ENCODE data around the gene CYP24A1. TPM values are rescaled to one million over a fixed set of nuclear protein-coding genes. Genes with fewer than 3 reads are reported as not detected.

CYP24A1 gene
- polyA plus RNA-seq, 1 donor from 2014 or later = not detected

- Mint-ChIP-seq H3K27me3 (peaks cover 7% of the 10 kb centered on the region), H3K9me3 (no peaks in the 10 kb centered on the region), H3K4me3 (no peak overlapping the region), H3K27ac (no peak overlapping the region), H3K4me1 (no peaks in the 10 kb centered on the region), H3K36me3 (peaks cover 2% of the 10 kb centered on the region)
Observed at GRCh38 chr20:54115172-54115854, 58.5 kb downstream of the CYP24A1 start.

- Mint-ChIP-seq H3K4me1 (no peaks in the 10 kb centered on the region), H3K4me3 (no peak overlapping the region), H3K27ac (no peak overlapping the region), H3K36me3 (peaks cover 2% of the 10 kb centered on the region), H3K27me3 (peaks cover 7% of the 10 kb centered on the region), H3K9me3 (no peaks in the 10 kb centered on the region)
Observed at GRCh38 chr20:54114109-54114508, 59.7 kb downstream of the CYP24A1 start.

- Mint-ChIP-seq H3K9me3 (no peaks in the 10 kb centered on the region), H3K27ac (no peak overlapping the region), H3K4me3 (no peak overlapping the region), H3K4me1 (no peaks in the 10 kb centered on the region), H3K27me3 (peaks cover 7% of the 10 kb centered on the region), H3K36me3 (peaks cover 2% of the 10 kb centered on the region)
Observed at GRCh38 chr20:54113566-54113965, 60.2 kb downstream of the CYP24A1 start.

GRCh38 chr20:54112221-54112884, 61.4 kb downstream of the CYP24A1 start:
- Mint-ChIP-seq H3K27me3 (peaks cover 8% of the 10 kb centered on the region), H3K4me3 (no peak overlapping the region), H3K4me1 (no peaks in the 10 kb centered on the region), H3K27ac (no peak overlapping the region), H3K9me3 (no peaks in the 10 kb centered on the region), H3K36me3 (peaks cover 2% of the 10 kb centered on the region)

- peaks cover 8% of the 10 kb centered on the region for H3K27me3 Mint-ChIP-seq
- peaks cover 2% of the 10 kb centered on the region for H3K36me3 Mint-ChIP-seq
- H3K27ac Mint-ChIP-seq = no peak overlapping the region
- no peaks in the 10 kb centered on the region for H3K4me1 Mint-ChIP-seq
- no peak overlapping the region for H3K4me3 Mint-ChIP-seq
- no peaks in the 10 kb centered on the region for H3K9me3 Mint-ChIP-seq
Observed at GRCh38 chr20:54111460-54111859, 62.3 kb downstream of the CYP24A1 start.

GRCh38 chr20:54110457-54110856, 63.3 kb downstream of the CYP24A1 start:
- H3K4me3 Mint-ChIP-seq = no peak overlapping the region
- peaks cover 2% of the 10 kb centered on the region for H3K36me3 Mint-ChIP-seq
- no peaks in the 10 kb centered on the region for H3K9me3 Mint-ChIP-seq
- peaks cover 7% of the 10 kb centered on the region for H3K27me3 Mint-ChIP-seq
- H3K4me1 Mint-ChIP-seq = no peaks in the 10 kb centered on the region
- H3K27ac Mint-ChIP-seq = no peak overlapping the region

- no peak overlapping the region for H3K27ac Mint-ChIP-seq
Observed at GRCh38 chr20:54110041-54110440, 63.7 kb downstream of the CYP24A1 start.

GRCh38 chr20:54108817-54109216, 65.0 kb downstream of the CYP24A1 start:
- H3K36me3 Mint-ChIP-seq = no peaks in the 10 kb centered on the region
- H3K9me3 Mint-ChIP-seq = no peaks in the 10 kb centered on the region
- H3K27me3 Mint-ChIP-seq = peaks cover 5% of the 10 kb centered on the region
- H3K4me1 Mint-ChIP-seq = peaks cover 0 to under 1% (median 0%) of the 10 kb centered on the region in 3 donors
- H3K27ac Mint-ChIP-seq = no peak overlapping the region
- no peak overlapping the region for H3K4me3 Mint-ChIP-seq

More at GRCh38 chr20:54110041-54110440, 63.7 kb downstream of the CYP24A1 start:
- peaks cover 7% of the 10 kb centered on the region for H3K27me3 Mint-ChIP-seq
- no peaks in the 10 kb centered on the region for H3K9me3 Mint-ChIP-seq
- no peaks in the 10 kb centered on the region for H3K4me1 Mint-ChIP-seq
- peaks cover 2% of the 10 kb centered on the region for H3K36me3 Mint-ChIP-seq
- no peak overlapping the region for H3K4me3 Mint-ChIP-seq

- H3K27me3 Mint-ChIP-seq = peaks cover 4% of the 10 kb centered on the region
- no peaks in the 10 kb centered on the region for H3K36me3 Mint-ChIP-seq
- H3K9me3 Mint-ChIP-seq = no peaks in the 10 kb centered on the region
- no peak overlapping the region for H3K4me3 Mint-ChIP-seq
- H3K4me1 Mint-ChIP-seq = peaks cover 0 to 3% (median under 1%) of the 10 kb centered on the region in 3 donors
- H3K27ac Mint-ChIP-seq = no peak overlapping the region
Observed at GRCh38 chr20:54108326-54108642, 65.5 kb downstream of the CYP24A1 start.

- no peak overlapping the region for H3K27ac Mint-ChIP-seq
Observed at GRCh38 chr20:54107600-54108325, 66.0 kb downstream of the CYP24A1 start.

GRCh38 chr20:54107181-54107580, 66.6 kb downstream of the CYP24A1 start:
- Mint-ChIP-seq H3K9me3 (no peaks in the 10 kb centered on the region), H3K36me3 (no peaks in the 10 kb centered on the region), H3K27ac (no peak overlapping the region), H3K4me1 (peaks cover 0 to 3% (median 1%) of the 10 kb centered on the region in 3 donors), H3K4me3 (no peak overlapping the region), H3K27me3 (peaks cover 4% of the 10 kb centered on the region)

More at GRCh38 chr20:54107600-54108325, 66.0 kb downstream of the CYP24A1 start:
- Mint-ChIP-seq H3K9me3 (no peaks in the 10 kb centered on the region), H3K4me3 (no peak overlapping the region), H3K27me3 (peaks cover 4% of the 10 kb centered on the region), H3K4me1 (peaks cover 0 to 3% (median 1%) of the 10 kb centered on the region in 3 donors), H3K36me3 (no peaks in the 10 kb centered on the region)

- peaks cover 3% of the 10 kb centered on the region for H3K27me3 Mint-ChIP-seq
- no peak overlapping the region for H3K4me3 Mint-ChIP-seq
- H3K4me1 Mint-ChIP-seq = peaks cover 0 to 3% (median 1%) of the 10 kb centered on the region in 3 donors
- no peak overlapping the region for H3K27ac Mint-ChIP-seq
- H3K9me3 Mint-ChIP-seq = no peaks in the 10 kb centered on the region
- no peaks in the 10 kb centered on the region for H3K36me3 Mint-ChIP-seq
Observed at GRCh38 chr20:54106162-54106561, 67.6 kb downstream of the CYP24A1 start.

GRCh38 chr20:54105653-54106052, 68.1 kb downstream of the CYP24A1 start:
- no peaks in the 10 kb centered on the region for H3K36me3 Mint-ChIP-seq
- no peak overlapping the region for H3K4me3 Mint-ChIP-seq
- no peak overlapping the region for H3K27ac Mint-ChIP-seq
- peaks cover 0 to 3% (median 1%) of the 10 kb centered on the region in 3 donors for H3K4me1 Mint-ChIP-seq
- no peaks in the 10 kb centered on the region for H3K9me3 Mint-ChIP-seq
- peaks cover 3% of the 10 kb centered on the region for H3K27me3 Mint-ChIP-seq

- Mint-ChIP-seq H3K27ac (peak overlapping the region in 1 of 3 donors; percentile 36), H3K27me3 (peaks cover 3% of the 10 kb centered on the region), H3K36me3 (no peaks in the 10 kb centered on the region), H3K4me1 (peaks cover 0 to 3% (median 1%) of the 10 kb centered on the region in 3 donors), H3K9me3 (no peaks in the 10 kb centered on the region), H3K4me3 (no peak overlapping the region)
Observed at GRCh38 chr20:54104781-54105180, 69.0 kb downstream of the CYP24A1 start.

Data from IgD-negative memory B cell (primary cell).